Measurements from ENCODE around the gene PFN1. TPM values are rescaled to one million over a fixed set of nuclear protein-coding genes. Genes with fewer than 3 reads are reported as not detected.

The PFN1 gene
- total and polyA plus RNA-seq, 2 of the 8 experiments (the other 6 are each of a cell fraction or from before 2014, with no cell fraction given), result 1,355 to 1,949 TPM

- TF ChIP-seq ATF2 (IDR thresholded peaks at IDR 0.05; ENCODE audit: low read length) (no peak), BCL11A (IDR thresholded peaks at IDR 0.05; ENCODE audit: low read depth in 2 of 2, low read length in 2 of 2) (no peak), KDM4A (IDR thresholded peaks at IDR 0.05; ENCODE audit: low read depth, low read length, severe bottlenecking) (no peak), KDM5A (IDR thresholded peaks at IDR 0.05; ENCODE audit: low read length) (no peak), SIRT6 (IDR thresholded peaks at IDR 0.05; ENCODE audit: low read length) (no peak)
Observed at GRCh38 chr17:4936436-4936835, 11.9 kb downstream of the PFN1 start (continued).

Measured in H1 (cell line).